ENCODE measurements around the gene LPA. TPM values are rescaled to one million over a fixed set of nuclear protein-coding genes. Genes with fewer than 3 reads are reported as not detected.
A peak's percentile ranks its signal among the peaks of the same experiment; 100 is the strongest.
"Not testable (repeated sequence)": the region's sequence is repeated elsewhere in the genome, so short reads cannot be mapped to it uniquely, and the experiment has no call there.

Gene LPA
- total and polyA plus RNA-seq, 2 of the 13 experiments (the other 11 are each of a cell fraction or from before 2014, with no cell fraction given) = not detected

- TF ChIP-seq EP300 (IDR thresholded peaks at IDR 0.05; ENCODE audit: low read depth in 2 of 2, low read length in 2 of 2) = peak in 1 of 2 experiments; percentile 87; a peak in 2 of 4 replicates
- TF ChIP-seq EP300 (CRISPR knock-in tag; IDR thresholded peaks at IDR 0.05; ENCODE audit: borderline replicate concordance); TCF12 (IDR thresholded peaks at IDR 0.05): not testable (repeated sequence)
- peak; percentile 98 for TF ChIP-seq ONECUT2 (CRISPR knock-in tag; IDR thresholded peaks at IDR 0.05)
- TF ChIP-seq ZNF160 (CRISPR knock-in tag; IDR thresholded peaks at IDR 0.05) = peak; percentile 66; the same call in 1 of the 2 replicates
- TF ChIP-seq MYC (CRISPR knock-in tag; IDR thresholded peaks at IDR 0.05; ENCODE audit: borderline replicate concordance) = peak; percentile 57; the same call in 1 of the 2 replicates
- peak; percentile 54; the same call in 1 of the 2 replicates for TF ChIP-seq ZNF709 (CRISPR knock-in tag; IDR thresholded peaks at IDR 0.05)
- peak; percentile 61 for TF ChIP-seq ZEB1 (IDR thresholded peaks at IDR 0.05; ENCODE audit: insufficient replicate concordance, low read depth)
- TF ChIP-seq NCOR1 (IDR thresholded peaks at IDR 0.05; ENCODE audit: borderline replicate concordance, low read length) = peak; percentile 83
- TF ChIP-seq ATF2 (CRISPR knock-in tag; IDR thresholded peaks at IDR 0.05) = peak; percentile 22; the same call in 1 of the 2 replicates
- peak; percentile 73; the same call in 1 of the 2 replicates for TF ChIP-seq IRX3 (CRISPR knock-in tag; IDR thresholded peaks at IDR 0.05; ENCODE audit: borderline replicate concordance, low read depth)
- TF ChIP-seq ZNF549 (CRISPR knock-in tag; IDR thresholded peaks at IDR 0.05) = peak; percentile 65; the same call in 1 of the 2 replicates
- TF ChIP-seq HHEX (CRISPR knock-in tag; IDR thresholded peaks at IDR 0.05) = 0 out of 2 replicates have a peak, but pooled peaks have one; percentile 26
- TF ChIP-seq ZMAT3 (CRISPR knock-in tag; conservative IDR thresholded peaks at IDR 0.05) = peak; percentile 72
- 0 out of 2 replicates have a peak, but pooled peaks have one; percentile 35 for TF ChIP-seq TBX2 (CRISPR knock-in tag; IDR thresholded peaks at IDR 0.05; ENCODE audit: borderline replicate concordance)
- TF ChIP-seq TCF12 (CRISPR knock-in tag; IDR thresholded peaks at IDR 0.05) = peak; percentile 89
- peak; percentile 89 for TF ChIP-seq ZMYM2 (CRISPR knock-in tag; IDR thresholded peaks at IDR 0.05)
- TF ChIP-seq ZSCAN25 (CRISPR knock-in tag; IDR thresholded peaks at IDR 0.05) = 0 out of 2 replicates have a peak, but pooled peaks have one; percentile 38
- peak; percentile 67; the same call in 1 of the 2 replicates for TF ChIP-seq ZNF609 (CRISPR knock-in tag; IDR thresholded peaks at IDR 0.05; ENCODE audit: borderline replicate concordance)
- peak; percentile 97 for TF ChIP-seq MIXL1 (CRISPR knock-in tag; IDR thresholded peaks at IDR 0.05)
- peak; percentile 40; the same call in 1 of the 2 replicates for TF ChIP-seq FOXA3 (CRISPR knock-in tag; IDR thresholded peaks at IDR 0.05)
- peak; percentile 38; the same call in 1 of the 2 replicates for TF ChIP-seq RXRB (CRISPR knock-in tag; IDR thresholded peaks at IDR 0.05; ENCODE audit: borderline replicate concordance)
- 0 out of 2 replicates have a peak, but pooled peaks have one; percentile 72 for TF ChIP-seq ZFP36L1 (CRISPR knock-in tag; IDR thresholded peaks at IDR 0.05)
- TF ChIP-seq ZNF430 (CRISPR knock-in tag; IDR thresholded peaks at IDR 0.05) = 0 out of 2 replicates have a peak, but pooled peaks have one; percentile 36
These were observed 40.6 kb upstream of the LPA start (continued) for GRCh38 chr6:160704688-160705087.
